Fibroblast of skin of back (primary cell): ENCODE measurements around the gene CYB561.

ENCODE experiments used
- DNase-seq: peaks from one replicate; pipeline ENCODE4 v3.0.0-alpha.2; 2013

The CYB561 gene

GRCh38 chr17:63431939-63432804 is 13.9 kb downstream of the CYB561 start:
- peak; percentile 48 for DNase-seq

GRCh38 chr17:63431618-63431938 is 14.5 kb downstream of the CYB561 start:
- DNase-seq, result no peak

- no peak for DNase-seq
These were observed 15.9 kb downstream of the CYB561 start for GRCh38 chr17:63430223-63430622.

GRCh38 chr17:63429766-63430165 is 16.3 kb downstream of the CYB561 start:
- DNase-seq, result no peak

GRCh38 chr17:63426917-63427308 is 19.2 kb downstream of the CYB561 start:
- no peak for DNase-seq

- no peak for DNase-seq
These were observed 19.8 kb downstream of the CYB561 start for GRCh38 chr17:63426041-63426916.

- DNase-seq, result peak; percentile 78
These were observed 20.6 kb downstream of the CYB561 start for GRCh38 chr17:63425483-63425882.

GRCh38 chr17:63423963-63424362 is 22.1 kb downstream of the CYB561 start:
- no peak for DNase-seq

GRCh38 chr17:63423251-63423950 is 22.7 kb downstream of the CYB561 start:
- no peak for DNase-seq

GRCh38 chr17:63421681-63422645 is 24.1 kb downstream of the CYB561 start:
- DNase-seq, result no peak

- DNase-seq, result no peak
These were observed 25.0 kb downstream of the CYB561 start for GRCh38 chr17:63420868-63421680.

GRCh38 chr17:63419949-63420867 is 25.9 kb downstream of the CYB561 start:
- DNase-seq, result no peak

GRCh38 chr17:63419398-63419797 is 26.7 kb downstream of the CYB561 start:
- no peak for DNase-seq

- no peak for DNase-seq
These were observed 27.6 kb downstream of the CYB561 start for GRCh38 chr17:63418540-63418939.

GRCh38 chr17:63414222-63414621 is 31.9 kb downstream of the CYB561 start:
- no peak for DNase-seq

- DNase-seq, result no peak
These were observed 33.0 kb downstream of the CYB561 start for GRCh38 chr17:63413128-63413527.

- no peak for DNase-seq
These were observed 33.9 kb downstream of the CYB561 start for GRCh38 chr17:63412234-63412633.

GRCh38 chr17:63407741-63408330 is 38.3 kb downstream of the CYB561 start:
- no peak for DNase-seq

GRCh38 chr17:63406689-63407330 is 39.3 kb downstream of the CYB561 start:
- DNase-seq, result peak; percentile 81
